CD4-positive, alpha-beta T cell treated with Interleukin-2 at 100 ng/mL for 4 hours (primary cell): ENCODE measurements around the gene TRIL.

ENCODE experiments used
- DNase-seq: peaks from one replicate; pipeline ENCODE4 v3.0.0-alpha.2; 2020; ENCODE audit warnings: low spot score

Gene TRIL

GRCh38 chr7:28958235-28958979 is at the start of gene TRIL:
Gene TRIL, minus strand, starts transcription at chr7:28958330. Its CDS starts 284 bp downstream, at chr7:28958046.
- DNase-seq, result no peak

- DNase-seq, result no peak
Observed at GRCh38 chr7:29007127-29007526, 49.0 kb upstream of the TRIL start.

GRCh38 chr7:29005829-29006228 is 47.7 kb upstream of the TRIL start:
- no peak for DNase-seq

- DNase-seq, result no peak
Observed at GRCh38 chr7:29005406-29005805, 47.3 kb upstream of the TRIL start.

- no peak for DNase-seq
Observed at GRCh38 chr7:29003703-29004102, 45.6 kb upstream of the TRIL start.

GRCh38 chr7:29000717-29001076 is 42.6 kb upstream of the TRIL start:
- no peak for DNase-seq

- DNase-seq, result no peak
Observed at GRCh38 chr7:28999895-29000716, 42.0 kb upstream of the TRIL start.

GRCh38 chr7:28999427-28999826 is 41.3 kb upstream of the TRIL start:
- DNase-seq, result no peak

GRCh38 chr7:28998105-28998504 is 40.0 kb upstream of the TRIL start:
- DNase-seq, result no peak

- no peak for DNase-seq
Observed at GRCh38 chr7:28996836-28997235, 38.7 kb upstream of the TRIL start.

GRCh38 chr7:28993371-28993770 is 35.2 kb upstream of the TRIL start:
- DNase-seq, result no peak

- no peak for DNase-seq
Observed at GRCh38 chr7:28992798-28993197, 34.7 kb upstream of the TRIL start.

GRCh38 chr7:28990200-28990960 is 32.2 kb upstream of the TRIL start:
- no peak for DNase-seq

- no peak for DNase-seq
Observed at GRCh38 chr7:28989211-28989980, 31.3 kb upstream of the TRIL start.

GRCh38 chr7:28988810-28989209 is 30.7 kb upstream of the TRIL start:
- no peak for DNase-seq

GRCh38 chr7:28988091-28988490 is 30.0 kb upstream of the TRIL start:
- no peak for DNase-seq

GRCh38 chr7:28986765-28987110 is 28.6 kb upstream of the TRIL start:
- DNase-seq, result no peak

- no peak for DNase-seq
Observed at GRCh38 chr7:28986028-28986764, 28.1 kb upstream of the TRIL start.

- no peak for DNase-seq
Observed at GRCh38 chr7:28984631-28985030, 26.5 kb upstream of the TRIL start.

- DNase-seq, result no peak
Observed at GRCh38 chr7:28984217-28984616, 26.1 kb upstream of the TRIL start.
